Smooth muscle cell of bladder (primary cell): Measurements from ENCODE around the gene CIAO3. TPM values are rescaled to one million over a fixed set of nuclear protein-coding genes. Genes with fewer than 3 reads are reported as not detected.

ENCODE experiments used
- total RNA-seq: library from RNA; depleted of rRNA; stranded (reverse); fragments of >200 nt; gene quantifications from 2 replicates; pipeline ENCODE4 v1.2.3, GENCODE V29; 2014

The CIAO3 gene
- total RNA-seq, result 29.3 and 32.7 TPM in 2 replicates

GRCh38 chr16:740764-741505, at the start of gene CIAO3:
Gene CIAO3, minus strand, starts transcription at chr16:740997. Its CDS starts 12 bp downstream, at chr16:740985.

GRCh38 chr16:788399-789126, 47.8 kb upstream of the CIAO3 start, which contains the start of gene CHTF18:
Gene CHTF18, plus strand, starts transcription at chr16:788620. Its CDS starts 65 bp downstream, at chr16:788685.

GRCh38 chr16:787978-788398, 47.2 kb upstream of the CIAO3 start, which contains the start of gene RPUSD1:
Gene RPUSD1, minus strand, starts transcription at chr16:788381. Its CDS starts 644 bp downstream, at chr16:787737.

GRCh38 chr16:760545-761343, 19.9 kb upstream of the CIAO3 start, which contains the start of gene MSLN:
Gene MSLN, plus strand, starts transcription at chr16:760734. Its CDS starts 1,947 bp downstream, at chr16:762681.

GRCh38 chr16:726438-727290, 14.1 kb downstream of the CIAO3 start, which contains the start of the genes CCDC78 and HAGHL:
Gene CCDC78, minus strand, starts transcription at chr16:726443. Its CDS starts 76 bp downstream, at chr16:726367.
Gene HAGHL, plus strand, starts transcription at chr16:727106. Its CDS starts 404 bp downstream, at chr16:727510.

GRCh38 chr16:720990-721764, 19.6 kb downstream of the CIAO3 start, which contains the start of gene ANTKMT:
Gene ANTKMT, plus strand, starts transcription at chr16:721146. Its CDS starts 129 bp downstream, at chr16:721275.

GRCh38 chr16:714558-715476, 26.0 kb downstream of the CIAO3 start, which contains the start of gene METRN:
Gene METRN, plus strand, starts transcription at chr16:715118. Its CDS starts 172 bp downstream, at chr16:715290.

GRCh38 chr16:705431-706188, 35.2 kb downstream of the CIAO3 start, which contains the start of gene FBXL16:
Gene FBXL16, minus strand, starts transcription at chr16:705801. Its CDS starts 8,396 bp downstream, at chr16:697405.

GRCh38 chr16:684071-684794, 56.6 kb downstream of the CIAO3 start, which contains the start of gene JMJD8:
Gene JMJD8, minus strand, starts transcription at chr16:684334. Its CDS starts 15 bp downstream, at chr16:684319.

GRCh38 chr16:679814-680624, 60.8 kb downstream of the CIAO3 start, which contains the start of gene STUB1:
Gene STUB1, plus strand, starts transcription at chr16:680410. Its CDS starts 116 bp downstream, at chr16:680526.

Other genes starting within 250 kb of the CIAO3 start
- 10.5 and 16.8 TPM in 2 replicates for gene CAPN15, start 213.3 kb downstream of the CIAO3 start, total RNA-seq
- not detected in 2 replicates for gene PRR35, start 180.6 kb downstream of the CIAO3 start, total RNA-seq
- 1.3 and 1.4 TPM in 2 replicates for gene NHLRC4, start 174.0 kb downstream of the CIAO3 start, total RNA-seq
- gene PIGQ, start 171.0 kb downstream of the CIAO3 start, total RNA-seq, result 14.8 and 21.6 TPM in 2 replicates
- gene RAB40C, start 150.9 kb downstream of the CIAO3 start, total RNA-seq, result 7.8 and 10.5 TPM in 2 replicates
- gene WFIKKN1, start 110.0 kb downstream of the CIAO3 start, total RNA-seq, result 0.14 and 0.18 TPM in 2 replicates
- gene METTL26, start 104.7 kb downstream of the CIAO3 start, total RNA-seq, result 75.1 and 95.4 TPM in 2 replicates
- 15.2 and 23.0 TPM in 2 replicates for gene MCRIP2, start 99.2 kb downstream of the CIAO3 start, total RNA-seq
- 4.6 and 8.7 TPM in 2 replicates for gene WDR90, start 91.6 kb downstream of the CIAO3 start, total RNA-seq
- gene RHOT2, start 72.9 kb downstream of the CIAO3 start, total RNA-seq, result 28.9 and 30.6 TPM in 2 replicates
- 2.7 and 3.7 TPM in 2 replicates for gene RHBDL1, start 65.3 kb downstream of the CIAO3 start, total RNA-seq
- 143 and 151 TPM in 2 replicates for gene STUB1, start 60.6 kb downstream of the CIAO3 start, total RNA-seq
- 28.0 and 31.2 TPM in 2 replicates for gene JMJD8, start 56.7 kb downstream of the CIAO3 start, total RNA-seq
- gene WDR24, start 50.6 kb downstream of the CIAO3 start, total RNA-seq, result 2.3 and 4.3 TPM in 2 replicates
- gene FBXL16, start 35.2 kb downstream of the CIAO3 start, total RNA-seq, result not detected in 2 replicates
- 71.1 and 88.5 TPM in 2 replicates for gene METRN, start 25.9 kb downstream of the CIAO3 start, total RNA-seq
- 23.8 and 25.4 TPM in 2 replicates for gene ANTKMT, start 19.9 kb downstream of the CIAO3 start, total RNA-seq
- gene CCDC78, start 14.6 kb downstream of the CIAO3 start, total RNA-seq, result 1.1 and 1.7 TPM in 2 replicates
- 12.7 and 15.4 TPM in 2 replicates for gene HAGHL, start 13.9 kb downstream of the CIAO3 start, total RNA-seq
- gene MSLN, start 19.7 kb upstream of the CIAO3 start, total RNA-seq, result not detected in 2 replicates
- 12.8 and 17.9 TPM in 2 replicates for gene RPUSD1, start 47.4 kb upstream of the CIAO3 start, total RNA-seq
- gene CHTF18, start 47.6 kb upstream of the CIAO3 start, total RNA-seq, result 1.4 and 2.3 TPM in 2 replicates
- not detected in 2 replicates for gene GNG13, start 59.7 kb upstream of the CIAO3 start, total RNA-seq
- 12.3 and 12.9 TPM in 2 replicates for gene LMF1, start 230.0 kb upstream of the CIAO3 start, total RNA-seq
- under 0.01 TPM in 2 replicates for gene SOX8, start 240.8 kb upstream of the CIAO3 start, total RNA-seq